Neural crest cell (in vitro differentiated cells): ENCODE data around the gene UNC5B. TPM values are rescaled to one million over a fixed set of nuclear protein-coding genes. Genes with fewer than 3 reads are reported as not detected.

Experiments used
- DNase-seq: peaks from one replicate; pipeline ENCODE4 v3.0.0; 2021; ENCODE audit warnings: low read depth, mixed read lengths, low spot score
- H3K27ac Mint-ChIP-seq: one replicate; pipeline ENCODE4 v1.8.0; 2021; ENCODE audit warnings: mild to moderate bottlenecking, mixed read lengths; ENCODE audit not compliant: unreplicated experiment
- H3K27me3 Mint-ChIP-seq: 2 replicates; pipeline ENCODE4 v1.8.0; 2021; ENCODE audit warnings: low read depth, mild to moderate bottlenecking, mixed read lengths
- H3K36me3 Mint-ChIP-seq: 2 replicates; pipeline ENCODE4 v1.8.0; 2021; ENCODE audit warnings: low read depth, mild to moderate bottlenecking, mixed read lengths
- H3K4me1 Mint-ChIP-seq: 2 replicates; pipeline ENCODE4 v1.8.0; 2021; ENCODE audit warnings: mixed read lengths
- H3K4me3 Mint-ChIP-seq: one replicate; pipeline ENCODE4 v1.8.0; 2021; ENCODE audit warnings: mild to moderate bottlenecking, mixed read lengths
- H3K9me3 Mint-ChIP-seq: 2 replicates; pipeline ENCODE4 v1.8.0; 2021; ENCODE audit warnings: mixed read lengths
- total RNA-seq: library from RNA; stranded (reverse); gene quantifications from 2 replicates; pipeline ENCODE4 v1.2.1, GENCODE V29; 2021
- TF ChIP-seq, protein P1 (sequence below): fragments of 200-600 bp; sonication (generic); conservative IDR thresholded peaks from 2 replicates; pipeline ENCODE4 v1.5.0; 2021; ENCODE audit warnings: antibody characterized with exemption, mild to moderate bottlenecking

The UNC5B gene
- total RNA-seq, 1 donor from 2014 or later: 1.3 TPM

DNA sequence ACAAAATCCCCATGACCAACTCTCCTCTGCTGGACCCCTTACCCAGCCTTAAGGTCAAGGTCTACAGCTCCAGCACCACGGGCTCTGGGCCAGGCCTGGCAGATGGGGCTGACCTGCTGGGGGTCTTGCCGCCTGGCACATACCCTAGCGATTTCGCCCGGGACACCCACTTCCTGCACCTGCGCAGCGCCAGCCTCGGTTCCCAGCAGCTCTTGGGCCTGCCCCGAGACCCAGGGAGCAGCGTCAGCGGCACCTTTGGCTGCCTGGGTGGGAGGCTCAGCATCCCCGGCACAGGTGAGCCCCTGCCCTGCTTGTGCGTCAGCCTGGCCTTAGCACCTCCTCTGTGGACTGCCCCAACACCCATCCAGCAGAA lies 79.1 kb downstream of the UNC5B start:
- no peak for DNase-seq
- H3K27ac Mint-ChIP-seq: no peak overlapping the region
- TF ChIP-seq, protein P1, sequence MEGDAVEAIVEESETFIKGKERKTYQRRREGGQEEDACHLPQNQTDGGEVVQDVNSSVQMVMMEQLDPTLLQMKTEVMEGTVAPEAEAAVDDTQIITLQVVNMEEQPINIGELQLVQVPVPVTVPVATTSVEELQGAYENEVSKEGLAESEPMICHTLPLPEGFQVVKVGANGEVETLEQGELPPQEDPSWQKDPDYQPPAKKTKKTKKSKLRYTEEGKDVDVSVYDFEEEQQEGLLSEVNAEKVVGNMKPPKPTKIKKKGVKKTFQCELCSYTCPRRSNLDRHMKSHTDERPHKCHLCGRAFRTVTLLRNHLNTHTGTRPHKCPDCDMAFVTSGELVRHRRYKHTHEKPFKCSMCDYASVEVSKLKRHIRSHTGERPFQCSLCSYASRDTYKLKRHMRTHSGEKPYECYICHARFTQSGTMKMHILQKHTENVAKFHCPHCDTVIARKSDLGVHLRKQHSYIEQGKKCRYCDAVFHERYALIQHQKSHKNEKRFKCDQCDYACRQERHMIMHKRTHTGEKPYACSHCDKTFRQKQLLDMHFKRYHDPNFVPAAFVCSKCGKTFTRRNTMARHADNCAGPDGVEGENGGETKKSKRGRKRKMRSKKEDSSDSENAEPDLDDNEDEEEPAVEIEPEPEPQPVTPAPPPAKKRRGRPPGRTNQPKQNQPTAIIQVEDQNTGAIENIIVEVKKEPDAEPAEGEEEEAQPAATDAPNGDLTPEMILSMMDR: no peak
- H3K4me1 Mint-ChIP-seq: no peaks in the 10 kb centered on the region
- no peak overlapping the region for H3K4me3 Mint-ChIP-seq
- H3K36me3 Mint-ChIP-seq: no peaks in the 10 kb centered on the region
- no peaks in the 10 kb centered on the region for H3K9me3 Mint-ChIP-seq
- H3K27me3 Mint-ChIP-seq: peaks cover 2% of the 10 kb centered on the region

DNA sequence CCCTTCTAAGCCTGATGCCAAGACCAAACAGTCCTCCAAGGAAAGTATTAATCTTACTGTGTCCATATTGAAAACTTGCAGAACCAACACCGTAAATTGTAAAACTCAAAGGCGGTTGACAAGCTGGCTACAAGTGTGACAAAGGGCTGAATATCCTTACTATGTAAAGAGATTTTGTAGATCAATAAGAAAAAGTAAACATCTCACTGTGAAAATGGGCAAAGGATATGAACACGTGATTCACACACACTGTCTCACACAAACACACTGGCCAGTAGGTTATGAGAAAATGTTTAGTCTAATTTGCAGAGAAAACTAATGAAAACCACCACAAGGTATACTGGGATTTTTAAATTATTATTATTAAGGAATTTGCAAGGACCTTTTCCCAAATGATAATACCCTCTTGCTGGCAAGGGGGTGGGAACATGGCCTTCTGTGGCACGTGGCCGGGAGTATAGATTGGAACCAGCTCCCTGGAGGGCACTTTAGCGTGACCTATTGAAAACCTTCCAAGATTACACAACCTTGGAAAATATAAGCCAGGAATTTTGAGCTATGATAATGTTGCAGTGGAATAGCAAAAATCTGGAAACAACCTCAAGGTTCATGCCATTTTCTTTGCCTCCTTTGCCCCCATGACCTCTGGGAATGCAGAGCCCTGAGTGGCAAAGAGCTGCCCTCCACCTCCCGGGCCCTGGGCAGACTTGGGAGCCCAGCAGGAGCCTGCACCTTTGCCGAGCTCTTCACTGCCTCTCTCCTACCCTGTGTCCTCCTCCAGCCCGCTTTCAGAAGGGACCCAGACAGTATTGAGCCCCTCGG lies 80.5 kb downstream of the UNC5B start:
- H3K36me3 Mint-ChIP-seq: no peaks in the 10 kb centered on the region
- no peaks in the 10 kb centered on the region for H3K9me3 Mint-ChIP-seq
- H3K4me3 Mint-ChIP-seq: no peak overlapping the region
- H3K4me1 Mint-ChIP-seq: no peaks in the 10 kb centered on the region
- H3K27me3 Mint-ChIP-seq: peaks cover 2% of the 10 kb centered on the region
- no peak for DNase-seq
- TF ChIP-seq, protein P1: no peak
- H3K27ac Mint-ChIP-seq: no peak overlapping the region

DNA sequence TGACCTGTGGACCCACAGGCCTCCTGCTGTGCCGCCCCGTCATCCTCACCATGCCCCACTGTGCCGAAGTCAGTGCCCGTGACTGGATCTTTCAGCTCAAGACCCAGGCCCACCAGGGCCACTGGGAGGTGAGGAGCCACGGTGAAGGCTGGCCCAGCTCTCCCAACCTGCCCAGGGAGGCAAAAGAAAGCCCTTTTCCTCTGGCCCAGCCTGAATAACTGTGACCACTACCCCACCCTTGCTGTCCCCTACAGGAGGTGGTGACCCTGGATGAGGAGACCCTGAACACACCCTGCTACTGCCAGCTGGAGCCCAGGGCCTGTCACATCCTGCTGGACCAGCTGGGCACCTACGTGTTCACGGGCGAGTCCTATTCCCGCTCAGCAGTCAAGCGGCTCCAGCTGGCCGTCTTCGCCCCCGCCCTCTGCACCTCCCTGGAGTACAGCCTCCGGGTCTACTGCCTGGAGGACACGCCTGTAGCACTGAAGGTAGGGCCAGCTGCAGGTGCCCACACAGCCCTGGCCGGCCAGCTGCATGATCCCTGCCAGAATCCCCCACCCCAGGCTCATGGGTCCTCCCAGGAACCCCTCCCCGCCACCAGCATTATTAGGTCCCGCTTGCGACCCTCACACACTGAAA lies 81.2 kb downstream of the UNC5B start:
- Mint-ChIP-seq H3K4me1 (no peaks in the 10 kb centered on the region), H3K27ac (no peak overlapping the region), H3K4me3 (no peak overlapping the region), H3K9me3 (no peaks in the 10 kb centered on the region), H3K36me3 (no peaks in the 10 kb centered on the region), H3K27me3 (peaks cover 2% of the 10 kb centered on the region)
- DNase-seq: no peak
- TF ChIP-seq, protein P1: no peak

DNA sequence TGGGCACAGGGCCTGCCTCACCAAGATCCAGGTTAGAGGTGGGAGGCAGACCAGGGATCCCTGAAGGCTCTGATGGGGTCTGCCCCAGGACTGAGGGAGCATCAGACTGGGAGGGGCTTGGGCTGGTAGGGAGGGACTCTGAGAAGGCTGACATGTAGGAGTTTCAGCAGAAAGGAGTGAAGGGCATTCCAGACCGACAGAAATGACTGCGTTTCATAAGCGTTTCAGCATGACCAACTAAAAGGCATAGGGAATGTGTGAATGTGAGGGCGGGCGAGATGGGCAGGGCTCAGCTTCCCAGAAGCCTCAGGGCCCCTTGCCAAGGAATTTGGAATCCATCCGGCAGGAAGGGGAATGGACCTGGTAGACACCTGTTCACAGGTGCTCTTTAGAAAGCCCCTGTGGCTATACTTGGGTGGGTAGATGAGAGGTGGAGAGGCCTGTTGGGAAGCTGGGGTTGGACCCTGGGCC lies 81.8 kb downstream of the UNC5B start:
- Mint-ChIP-seq H3K36me3 (no peaks in the 10 kb centered on the region), H3K27me3 (peaks cover 2% of the 10 kb centered on the region), H3K4me1 (no peaks in the 10 kb centered on the region), H3K4me3 (no peak overlapping the region), H3K27ac (no peak overlapping the region), H3K9me3 (no peaks in the 10 kb centered on the region)
- no peak for DNase-seq
- TF ChIP-seq, protein P1: no peak

DNA sequence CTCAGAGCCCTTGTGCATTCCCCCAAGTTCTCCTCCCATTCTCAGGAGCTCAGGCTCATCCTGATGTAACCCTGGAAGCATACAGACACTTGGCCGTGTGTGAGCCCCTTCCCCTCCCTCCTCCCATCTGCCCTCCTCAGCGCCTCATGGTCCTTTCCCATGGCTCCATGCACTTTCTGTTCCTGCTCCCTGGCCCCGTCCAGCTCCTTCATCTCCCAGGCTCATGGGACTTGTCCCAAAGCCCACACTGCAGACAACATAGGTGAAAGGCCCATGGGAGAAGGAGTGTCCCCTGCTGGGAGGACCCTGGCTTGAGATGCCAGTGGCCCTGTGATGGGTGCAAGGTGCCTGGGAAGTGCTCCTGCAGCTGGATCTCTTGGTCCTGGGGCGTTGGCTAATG lies 82.5 kb downstream of the UNC5B start:
- no peaks in the 10 kb centered on the region for H3K36me3 Mint-ChIP-seq
- H3K9me3 Mint-ChIP-seq: no peaks in the 10 kb centered on the region
- peaks cover 2% of the 10 kb centered on the region for H3K27me3 Mint-ChIP-seq
- no peak for DNase-seq
- H3K4me3 Mint-ChIP-seq: no peak overlapping the region
- no peak overlapping the region for H3K27ac Mint-ChIP-seq
- TF ChIP-seq, protein P1: no peak
- peaks cover 6% of the 10 kb centered on the region for H3K4me1 Mint-ChIP-seq
